Stimulated activated CD4-positive, alpha-beta T cell treated with anti-CD3 and anti-CD28 coated beads, Interleukin-2, amount 100 ng/mL, for 24 hours (primary cell): Measurements from ENCODE around the gene QRICH2.
A peak's percentile ranks its signal among the peaks of the same experiment; 100 is the strongest.
"Not testable (repeated sequence)": the region's sequence is repeated elsewhere in the genome, so short reads cannot be mapped to it uniquely, and the experiment has no call there.

Source experiments
- DNase-seq, 2 donors: peaks; one replicate each; pipeline ENCODE4 v3.0.0-alpha.2; 2020

Gene QRICH2

DNA sequence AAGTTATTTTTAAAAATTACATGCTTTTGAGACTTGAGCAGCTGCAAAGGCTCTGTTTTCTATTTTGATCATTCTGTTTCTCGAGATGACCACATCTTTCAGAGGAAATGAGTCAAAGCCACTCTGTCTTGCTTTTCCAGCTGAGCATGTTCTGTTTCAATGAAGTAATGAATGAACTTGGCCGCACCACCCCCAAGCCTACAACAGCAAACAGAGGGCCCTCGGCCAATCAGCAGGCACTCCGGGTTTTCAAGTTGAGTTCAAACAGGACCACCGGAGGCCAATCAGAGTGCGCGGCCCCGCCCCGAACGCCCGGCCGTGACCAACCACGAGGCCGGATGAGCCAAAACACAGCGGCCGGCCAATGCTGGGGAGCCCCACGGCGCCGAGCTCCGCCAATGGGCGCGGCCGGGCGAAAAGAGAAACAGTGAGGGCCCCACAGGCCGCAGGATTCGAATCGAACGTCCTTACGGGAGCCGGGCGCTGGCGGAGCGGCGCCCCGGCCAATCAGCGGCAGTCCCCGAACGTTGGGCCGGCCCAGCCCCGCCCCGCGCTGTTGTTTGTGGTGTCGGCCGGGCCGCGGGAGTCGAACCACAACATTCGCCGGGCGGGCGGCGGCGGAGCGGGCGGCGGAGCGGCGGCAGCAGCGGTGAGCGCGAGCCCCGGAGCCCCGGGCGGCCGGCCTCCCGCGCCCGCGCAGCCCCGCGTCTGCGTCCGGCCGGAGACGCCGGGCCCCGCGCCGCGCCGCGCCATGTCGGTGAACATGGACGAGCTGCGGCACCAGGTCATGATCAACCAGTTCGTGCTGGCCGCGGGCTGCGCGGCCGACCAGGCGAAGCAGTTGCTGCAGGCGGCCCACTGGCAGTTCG, 43.1 kb downstream of the QRICH2 start, which contains the start of gene UBALD2:
Gene UBALD2, plus strand, starts transcription at position 594 of the 869 bp plus-strand sequence. Its CDS starts 158 bp downstream, at position 752.
- DNase-seq: peak; percentile 99

DNA sequence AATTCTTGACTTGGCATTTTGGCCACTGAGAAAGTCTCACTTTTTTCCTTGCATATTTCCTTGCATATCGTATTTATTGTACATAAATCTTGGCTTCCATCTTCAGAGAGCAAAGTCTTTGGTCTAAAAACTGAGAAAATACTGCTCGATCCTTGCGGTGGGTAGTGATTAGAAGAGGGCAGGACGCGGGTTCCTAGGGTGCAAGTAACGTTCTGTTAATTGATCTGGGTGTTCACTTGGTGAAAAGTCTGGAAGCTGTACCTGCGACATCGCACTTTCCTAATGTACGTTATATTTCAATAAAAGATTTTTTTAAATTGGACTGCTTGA, 43.7 kb downstream of the QRICH2 start:
- DNase-seq: no peak

DNA sequence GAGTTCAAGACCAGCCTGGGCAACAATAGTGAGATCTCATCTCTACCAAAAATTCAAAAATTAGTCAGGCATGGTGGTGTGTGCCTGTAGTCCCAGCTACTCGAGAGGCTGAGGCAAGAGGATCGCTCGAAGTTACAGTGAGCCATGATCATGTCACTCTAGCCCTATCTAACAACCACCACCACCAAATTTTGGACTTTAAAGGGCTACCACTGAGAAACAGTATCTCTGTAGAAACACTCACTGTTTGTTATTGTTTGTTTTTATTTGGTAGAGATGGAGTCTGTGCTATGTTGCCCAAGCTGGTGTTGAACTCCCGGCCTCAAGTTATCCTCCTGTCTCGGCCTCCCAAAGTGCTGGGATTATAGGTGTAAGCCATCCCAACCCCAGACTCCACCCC, 44.2 kb downstream of the QRICH2 start:
- DNase-seq: no peak

DNA sequence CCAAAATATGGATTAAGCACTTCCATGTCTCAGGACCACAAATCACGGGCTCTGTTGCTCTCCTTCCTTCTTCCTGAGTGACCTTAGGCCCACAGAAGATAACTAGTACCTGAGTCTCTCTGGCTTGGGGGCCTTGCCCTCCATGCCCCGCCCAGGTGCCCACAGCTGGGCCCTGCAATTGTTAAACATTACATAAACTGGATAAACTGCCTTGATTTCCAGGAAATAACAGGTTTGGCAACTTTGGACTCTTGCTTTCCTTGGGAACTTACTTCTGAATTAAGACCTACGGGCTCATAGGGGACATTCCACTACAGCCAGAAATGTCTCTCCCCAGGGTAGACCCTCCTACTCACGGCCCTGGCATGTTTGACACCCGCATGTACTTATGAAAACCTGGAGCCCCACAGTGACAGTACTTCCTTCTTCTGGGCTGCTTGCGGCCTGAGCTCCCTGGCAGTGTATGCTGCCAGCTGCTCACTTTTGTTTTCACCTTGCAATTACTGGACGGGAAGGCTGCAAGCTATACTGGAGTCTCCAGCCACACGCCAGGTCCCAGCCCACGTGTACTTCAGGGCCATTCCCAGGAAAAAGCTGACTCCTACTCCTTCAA, 45.2 kb downstream of the QRICH2 start:
- DNase-seq: no peak

DNA sequence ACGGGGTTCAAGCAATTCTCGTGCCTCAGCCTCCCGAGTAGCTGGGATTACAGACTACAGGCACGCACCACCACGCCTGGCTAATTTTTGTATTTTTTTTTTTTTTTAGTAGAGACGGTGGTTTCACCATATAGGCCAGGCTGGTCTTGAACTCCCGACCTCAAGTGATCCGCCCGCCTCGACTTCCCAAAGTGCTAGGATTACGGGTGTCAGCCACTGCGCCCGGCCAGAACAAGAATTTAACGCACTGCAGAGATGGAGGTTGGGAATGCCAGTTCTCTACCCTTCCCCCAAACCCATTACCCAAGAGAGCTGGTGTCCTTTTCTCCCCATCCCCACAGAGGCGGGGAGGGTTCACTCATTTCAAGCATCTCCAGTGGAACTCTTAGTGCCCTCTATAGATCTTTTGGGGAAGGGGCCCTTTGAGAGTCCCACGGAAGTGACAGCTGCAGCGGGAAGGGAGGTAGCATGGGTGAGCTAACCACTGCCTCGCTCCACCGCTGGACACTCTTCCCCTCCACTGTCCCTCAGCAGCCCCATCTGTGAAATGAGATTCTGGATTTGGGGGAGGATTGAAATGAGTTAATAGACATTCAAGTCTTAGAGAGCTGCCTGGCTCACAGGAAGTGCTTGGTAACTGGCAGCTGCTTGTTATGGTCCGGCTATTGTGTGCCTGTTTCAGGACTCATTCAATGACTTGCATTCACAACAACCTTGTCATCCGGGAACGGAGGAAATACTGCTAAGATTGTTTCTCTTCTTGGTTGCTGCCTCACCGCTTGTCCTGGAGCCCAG, 46.5 kb downstream of the QRICH2 start:
- DNase-seq: no peak

DNA sequence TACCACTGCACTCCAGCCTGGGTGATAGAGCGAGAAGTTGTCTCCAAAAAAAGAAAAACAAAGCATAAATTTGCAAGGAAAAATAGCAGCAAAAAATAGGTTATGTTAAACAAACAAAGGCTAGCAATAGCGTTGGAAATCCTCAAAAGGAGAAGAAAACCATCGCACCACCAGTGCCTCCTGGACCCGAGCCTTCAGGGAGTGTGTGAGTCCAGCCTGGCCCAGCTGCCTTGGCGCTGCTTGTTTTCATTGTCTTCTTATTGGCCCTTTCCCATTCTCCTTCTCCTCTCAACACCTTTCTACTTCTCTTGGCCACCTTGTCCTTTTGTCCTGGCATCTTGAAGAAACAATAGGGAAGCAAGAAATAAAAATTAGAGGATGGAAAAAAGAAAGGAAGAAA, 47.4 kb downstream of the QRICH2 start:
- no peak for DNase-seq

DNA sequence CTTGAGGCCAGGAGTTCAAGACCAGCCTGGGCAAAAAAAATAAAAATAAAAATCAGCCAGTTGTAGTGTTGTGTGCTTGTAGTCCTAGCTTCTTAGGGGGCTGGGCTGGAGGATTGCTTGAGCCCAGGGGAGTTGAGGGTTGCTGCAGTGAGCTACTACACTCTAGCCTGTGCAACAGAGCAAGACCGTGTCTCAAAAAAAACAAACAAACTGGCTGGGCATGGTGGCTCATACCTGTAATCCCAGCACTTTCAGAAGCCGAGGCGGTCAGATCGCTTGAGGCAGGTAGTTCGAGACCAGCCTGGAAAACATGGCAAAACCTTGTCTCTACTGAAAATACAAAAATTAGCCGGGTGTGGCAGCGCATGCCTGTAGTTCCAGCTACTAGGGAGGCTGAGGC, 47.9 kb downstream of the QRICH2 start:
- DNase-seq: no peak

DNA sequence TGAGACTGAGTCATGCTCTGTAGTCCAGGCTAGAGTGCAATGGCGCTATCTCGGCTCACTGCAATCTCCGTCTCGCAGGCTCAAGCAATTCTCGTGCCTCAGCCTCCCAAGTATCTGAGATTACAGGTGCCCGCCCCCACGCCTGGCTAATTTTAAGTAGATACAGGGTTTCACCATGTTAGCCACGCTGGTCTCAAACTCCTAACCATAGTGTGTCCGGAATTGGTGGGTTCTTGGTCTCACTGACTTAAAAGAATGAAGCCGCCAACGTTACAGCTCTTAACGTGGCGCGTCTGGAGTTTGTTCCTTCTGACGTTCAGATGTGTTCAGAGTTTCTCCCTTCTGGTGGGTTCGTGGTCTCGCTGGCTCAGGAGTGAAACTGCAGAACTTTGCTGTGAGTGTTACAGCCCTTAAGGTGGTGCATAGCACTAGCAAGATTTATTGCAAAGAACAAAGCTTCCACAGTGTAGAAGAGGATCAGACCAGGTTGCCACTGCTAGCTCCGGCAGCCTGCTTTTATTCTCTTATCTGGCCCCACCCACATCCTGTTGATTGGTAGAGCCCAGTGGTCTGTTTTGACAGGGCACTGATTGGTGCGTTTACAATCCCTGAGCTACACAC, 51.5 kb downstream of the QRICH2 start:
- not testable (repeated sequence) for DNase-seq

DNA sequence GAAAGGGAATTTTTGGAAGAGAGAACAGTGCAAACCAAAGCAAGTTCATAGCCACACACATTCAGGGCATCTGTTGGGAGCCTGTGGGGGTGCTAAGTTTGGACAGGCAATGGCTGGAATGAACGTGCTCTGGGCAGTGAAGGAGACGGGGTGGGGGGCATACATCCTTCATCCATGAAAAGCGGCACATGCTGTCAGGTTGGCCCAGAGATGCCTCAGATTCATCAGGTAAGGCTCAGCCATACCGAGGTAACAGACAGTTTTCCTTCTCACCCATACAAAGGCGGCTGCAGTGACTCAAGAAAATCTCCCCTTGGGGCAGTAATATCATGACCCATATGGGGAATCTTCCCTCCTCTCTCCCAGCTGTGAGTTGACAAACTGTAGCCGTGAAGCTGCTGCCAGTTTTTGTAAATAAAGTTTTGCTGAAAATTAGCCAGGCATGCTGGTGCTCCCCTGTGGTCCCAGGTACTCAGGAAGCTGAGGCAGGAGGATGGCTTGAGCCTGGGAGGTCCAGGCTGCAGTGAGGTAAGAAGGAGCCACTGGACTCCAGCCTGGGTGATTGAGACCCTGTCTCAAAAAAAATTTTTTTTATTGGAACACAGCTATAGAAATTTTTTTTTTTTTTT, 52.2 kb downstream of the QRICH2 start:
- no peak for DNase-seq

DNA sequence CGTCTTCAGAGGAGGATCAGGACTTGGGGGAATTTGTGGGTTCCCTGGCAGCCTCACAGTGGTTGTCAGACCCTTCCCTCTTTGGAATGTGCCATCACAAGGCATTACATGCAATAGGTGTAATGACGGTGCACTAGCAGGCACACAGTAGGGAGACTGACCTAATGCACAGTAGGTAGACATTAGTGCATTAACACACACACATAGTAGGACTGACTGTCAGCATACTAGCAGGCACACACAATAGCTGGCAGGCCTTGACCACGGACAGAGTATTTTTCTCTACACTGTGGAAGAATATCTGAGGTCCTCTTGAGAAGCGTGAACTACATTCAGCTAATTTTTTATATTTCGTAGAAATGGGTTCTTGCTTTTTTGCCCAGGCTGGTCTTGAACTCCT, 53.8 kb downstream of the QRICH2 start:
- no peak for DNase-seq

DNA sequence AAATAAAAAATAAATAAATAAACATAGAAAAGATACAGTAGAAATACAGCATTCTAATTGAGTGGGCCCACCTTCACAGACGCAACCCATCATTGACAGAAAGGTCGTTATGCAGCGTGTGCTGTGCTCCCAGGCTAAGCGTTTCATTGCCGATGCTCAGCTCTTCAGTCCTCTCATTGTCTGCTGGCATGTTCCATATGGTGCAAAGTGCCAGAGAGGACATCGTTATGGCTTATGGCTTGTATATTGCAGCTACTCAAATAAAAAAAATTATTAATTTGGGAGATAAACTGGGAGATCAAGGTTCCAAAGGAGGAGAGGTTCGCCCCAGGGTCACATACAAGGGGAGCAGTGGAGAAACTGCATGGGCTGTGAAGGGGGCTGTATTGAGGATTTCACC, 54.2 kb downstream of the QRICH2 start:
- no peak for DNase-seq

DNA sequence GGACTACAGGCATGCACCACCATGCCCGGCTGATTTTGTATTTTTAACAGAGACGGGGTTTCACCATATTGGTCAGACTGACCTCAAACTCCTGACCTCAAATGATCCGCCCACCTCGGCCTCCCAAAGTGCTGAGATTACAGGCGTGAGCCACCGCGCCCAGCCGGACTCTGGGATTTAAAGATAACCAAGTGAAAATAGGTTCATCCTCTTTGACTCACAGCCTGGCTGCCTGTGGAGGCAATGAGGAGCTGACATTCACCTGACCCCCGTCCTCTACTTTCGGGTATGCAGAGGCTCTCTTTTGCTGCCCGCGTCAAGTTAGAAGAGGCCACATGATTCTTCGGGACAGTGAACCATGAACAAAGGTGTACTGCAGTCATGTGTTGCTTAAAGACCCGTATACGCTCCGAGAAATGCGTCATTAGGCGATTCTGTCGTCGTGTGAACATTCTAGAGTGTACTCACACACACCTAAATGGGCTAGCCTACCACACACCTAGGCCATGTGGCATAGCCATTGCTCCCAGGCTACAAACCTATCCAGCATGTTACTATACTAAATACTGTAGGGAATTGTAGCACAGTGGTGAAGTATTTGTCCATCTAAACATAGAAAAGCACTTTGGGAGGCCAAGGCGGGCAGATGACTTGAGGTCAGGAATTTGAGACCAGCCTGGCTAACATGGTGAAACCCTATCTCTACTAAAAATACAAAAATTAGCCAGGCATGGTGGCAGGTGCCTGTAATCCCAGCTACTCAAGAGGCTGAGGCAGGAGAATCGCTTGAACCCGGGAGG, 54.9 kb downstream of the QRICH2 start:
- DNase-seq: not testable (repeated sequence)

DNA sequence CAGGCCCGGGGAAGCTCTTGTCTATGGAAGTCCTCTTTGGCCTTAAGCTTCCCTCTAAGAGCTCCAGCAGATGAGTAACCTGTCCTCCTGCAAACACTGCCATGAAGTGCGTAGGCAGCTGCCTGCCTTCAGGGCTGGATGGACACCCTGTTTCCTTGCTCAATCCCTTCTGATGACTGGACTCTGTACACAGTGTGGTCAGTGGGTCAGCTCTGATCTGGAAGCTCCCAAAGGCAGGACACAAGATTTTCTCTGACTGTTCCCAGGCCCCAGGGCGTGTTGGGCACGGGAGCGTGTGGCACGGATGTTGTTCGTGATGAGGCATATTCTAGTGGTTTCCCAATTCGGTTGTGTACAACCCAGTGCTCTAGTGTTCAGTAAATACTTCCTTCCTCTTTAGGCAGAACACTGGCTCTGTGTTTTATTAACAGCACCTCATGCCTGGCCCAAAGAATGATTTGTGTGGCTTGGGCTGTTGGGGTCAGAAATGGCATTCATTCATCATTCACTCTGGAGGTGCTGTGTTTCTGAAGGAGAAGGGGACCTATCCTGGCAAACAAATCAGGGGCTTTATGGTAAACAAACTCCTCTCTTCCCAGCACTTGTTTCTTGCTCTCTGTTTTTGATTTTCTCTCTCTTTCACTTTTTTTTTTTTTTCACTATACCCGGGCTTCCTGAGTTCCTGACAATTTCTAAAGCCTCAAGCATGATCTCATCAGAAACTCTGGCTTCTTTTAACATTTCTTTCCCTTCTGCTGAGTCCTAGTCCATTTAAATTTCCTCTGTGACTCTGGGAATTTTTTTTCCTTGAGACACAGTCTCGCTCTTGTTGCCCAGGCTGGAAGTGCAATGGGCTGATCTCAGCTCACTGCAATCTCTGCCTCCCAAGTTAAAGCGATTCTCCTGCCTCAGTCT, 55.8 kb downstream of the QRICH2 start:
- peak; percentile 41 to 46 for DNase-seq

DNA sequence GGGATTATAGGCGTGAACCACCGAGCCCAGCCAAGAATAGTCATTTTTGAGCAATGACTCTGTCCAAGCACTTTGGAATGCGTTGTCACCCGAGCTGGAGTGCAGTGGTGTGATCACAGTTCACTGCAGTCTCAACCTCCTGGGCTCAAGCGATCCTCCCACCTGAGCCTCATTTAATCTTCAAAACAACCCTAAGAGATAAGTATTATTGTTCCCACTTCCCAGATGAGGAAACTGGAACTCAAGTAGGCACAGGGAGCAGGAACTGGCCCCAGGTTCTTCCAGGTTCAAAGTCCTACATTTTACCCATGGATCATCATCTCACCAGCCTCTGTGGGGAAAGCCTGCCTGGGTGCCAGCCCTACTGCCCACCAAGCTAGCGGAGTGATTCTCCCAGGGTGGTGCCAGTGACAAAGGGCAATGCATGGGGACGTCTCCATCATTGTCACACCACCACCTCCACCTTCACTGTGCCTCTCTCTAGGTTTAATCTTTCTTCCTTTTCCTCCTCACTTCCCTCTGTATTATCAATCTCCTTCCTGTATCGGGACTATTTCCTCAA, 56.5 kb downstream of the QRICH2 start:
- no peak for DNase-seq

DNA sequence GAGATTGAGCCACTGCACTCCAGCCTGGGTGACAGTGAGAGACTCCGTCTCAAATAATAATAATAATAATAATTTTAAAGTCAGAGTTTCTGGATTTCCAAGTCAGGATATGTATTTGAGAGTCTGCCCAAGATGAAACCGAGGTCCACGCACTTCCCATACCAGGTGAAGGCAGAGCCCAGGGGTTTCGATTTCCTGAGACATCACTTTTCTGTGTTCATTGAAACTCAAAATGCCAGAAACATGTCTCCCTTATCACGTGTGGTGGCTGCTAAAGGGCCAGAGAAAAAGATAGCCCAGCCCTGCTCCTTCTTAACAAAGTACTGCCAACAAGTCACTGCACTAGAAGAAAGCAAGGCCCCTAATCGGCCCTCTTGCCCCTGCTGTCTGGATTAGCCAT, 57.9 kb downstream of the QRICH2 start:
- DNase-seq: no peak

DNA sequence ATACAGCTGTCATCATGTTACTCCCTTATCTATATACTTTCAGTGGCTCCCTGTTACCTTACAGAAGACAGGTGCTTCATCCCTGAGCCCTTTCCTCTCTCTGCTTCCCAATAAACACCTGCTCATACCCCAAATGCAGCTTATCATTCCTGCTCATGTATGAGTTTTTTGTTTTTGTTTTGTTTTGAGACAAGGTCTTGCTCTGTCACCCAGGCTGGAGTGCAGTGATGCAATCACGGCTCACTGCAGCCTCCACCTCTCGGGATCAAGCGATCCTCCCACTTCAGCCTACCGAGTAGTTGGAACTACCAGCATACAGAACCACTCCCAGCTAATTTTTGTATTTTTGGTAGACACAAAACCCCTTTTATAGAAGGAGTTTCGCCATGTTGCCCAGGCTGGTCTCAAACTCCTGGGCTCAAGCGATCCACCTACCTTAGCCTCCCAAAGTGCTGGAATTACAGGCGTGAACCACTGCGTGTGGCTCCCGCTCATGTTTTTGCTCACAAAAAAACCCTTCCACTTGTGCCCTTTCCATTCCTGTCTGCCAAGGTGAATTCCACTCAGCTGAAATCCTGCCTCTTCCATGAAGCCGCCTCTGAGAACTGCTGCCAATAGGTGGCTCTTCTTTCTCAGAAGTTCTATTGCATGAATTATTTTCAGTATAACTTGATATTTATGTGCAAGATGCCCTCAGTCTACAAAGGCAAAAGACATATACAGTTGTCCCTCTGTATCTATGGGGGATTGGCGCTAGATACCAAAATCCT, 59.9 kb downstream of the QRICH2 start:
- no peak for DNase-seq

DNA sequence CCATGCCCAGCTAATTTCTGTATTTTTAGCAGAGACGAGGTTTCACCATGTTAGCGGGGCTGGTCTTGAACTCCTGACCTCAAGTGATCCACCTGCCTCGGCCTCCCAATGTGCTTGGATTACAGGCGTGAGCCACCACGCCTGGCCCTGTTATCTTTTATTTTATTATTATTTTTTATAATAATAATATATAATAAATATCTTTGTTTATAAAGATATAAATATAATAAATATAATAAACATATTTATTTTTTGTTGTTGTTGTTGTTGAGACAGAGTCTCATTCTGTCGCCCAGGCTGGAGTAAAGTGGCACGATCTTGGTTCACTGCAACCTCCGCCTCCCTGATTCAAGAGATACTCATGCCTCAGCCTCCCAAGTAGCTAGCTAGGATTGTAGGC, 60.8 kb downstream of the QRICH2 start:
- DNase-seq: no peak

DNA sequence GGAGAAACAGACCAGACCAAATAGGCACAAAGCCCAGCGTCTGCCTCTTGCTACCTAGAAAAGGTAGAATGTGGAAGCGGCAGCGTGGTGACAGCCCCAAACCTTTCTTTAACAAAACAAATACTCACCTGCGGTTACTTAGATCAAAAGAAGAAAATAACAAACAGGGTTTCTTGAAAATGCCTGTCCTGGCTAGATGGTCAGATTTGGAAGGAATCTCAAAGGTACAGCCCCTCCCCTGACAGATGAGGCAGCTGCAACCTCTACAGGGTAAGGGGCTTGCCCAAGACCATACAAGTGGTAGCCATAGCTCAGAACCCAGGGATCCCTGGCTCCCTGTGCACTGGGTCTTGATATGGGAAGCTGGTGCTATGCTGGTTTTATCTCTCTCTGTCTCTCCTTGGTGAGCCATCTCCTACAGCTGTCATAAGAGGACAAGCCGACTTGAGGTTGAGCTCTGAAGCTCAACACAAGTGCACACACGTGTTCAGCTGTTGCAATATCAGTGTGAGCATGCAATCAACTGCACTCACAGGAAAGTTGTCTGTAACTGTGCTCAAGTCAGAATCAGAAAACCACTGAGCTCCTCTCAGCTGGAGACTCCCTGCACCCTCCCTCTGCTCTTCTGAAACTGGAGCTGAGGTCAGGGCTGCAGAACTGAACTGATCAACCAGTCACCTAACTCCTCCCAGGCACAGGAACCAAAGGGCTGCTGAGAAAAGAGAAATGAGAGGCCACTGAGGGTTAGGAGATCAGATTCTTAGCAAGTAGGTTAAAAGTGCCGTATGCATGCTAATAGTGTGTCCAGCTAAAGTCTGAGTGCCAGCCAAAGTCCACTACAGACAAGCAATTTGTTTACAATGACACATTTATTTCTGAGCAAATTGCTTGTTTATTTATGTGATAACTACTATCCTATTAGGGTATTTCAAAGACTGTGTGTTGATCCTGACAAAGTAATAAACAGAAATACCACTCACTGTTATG, 61.7 kb downstream of the QRICH2 start:
- DNase-seq: peak; percentile 49 to 58
